ENCODE data around the gene ANO9.

Gene ANO9

GRCh38 chr11:370070-370941 is 71.5 kb downstream of the ANO9 start:
- no peak for DNase-seq (ENCODE audit: low read depth, low spot score)

GRCh38 chr11:369336-370018 is 72.3 kb downstream of the ANO9 start, which contains the start of gene B4GALNT4:
TSS of gene B4GALNT4 (plus strand) at chr11:369499. CDS start at chr11:369804, 305 bp downstream.
- DNase-seq (ENCODE audit: low read depth, low spot score): peak; percentile 78

- DNase-seq (ENCODE audit: low read depth, low spot score): peak; percentile 58
Observed at GRCh38 chr11:368414-369335, 73.1 kb downstream of the ANO9 start.

- DNase-seq (ENCODE audit: low read depth, low spot score): no peak
Observed at GRCh38 chr11:367956-368413, 73.8 kb downstream of the ANO9 start.

All from astrocyte of the hippocampus (primary cell).